Heart right ventricle (tissue), 16 donors: ENCODE results near the gene STAT4. TPM values are rescaled to one million over a fixed set of nuclear protein-coding genes. Genes with fewer than 3 reads are reported as not detected.

Experiments
- ATAC-seq, 8 donors: fragments of 200-7000 bp; cut with Tn5 transposase; one replicate each; pipeline ENCODE4 v1.9.1; 2020; ENCODE audit warnings: mild to moderate bottlenecking in 8 of 8, moderate library complexity in 8 of 8, moderate number of reproducible peaks in 1 of 8
- DNase-seq, 2 donors: peaks; one replicate each; pipeline ENCODE4 v3.0.0-alpha.2; 2020
- H3K27ac ChIP-seq, 10 donors: fragments of 200-600 bp; sonication (generic) in 2 of 10; one replicate each; pipeline versions ENCODE4 v1.5.0 to v1.8.0; 2020 to 2022; ENCODE audit warnings: mild to moderate bottlenecking in 3 of 10
- H3K27me3 ChIP-seq, 7 donors: fragments of 200-600 bp; one replicate each; pipeline ENCODE4 v1.8.0; 2021 to 2022; ENCODE audit warnings: mild to moderate bottlenecking in 2 of 7
- H3K36me3 ChIP-seq, 9 donors: fragments of 200-600 bp; sonication (generic) in 1 of 9; one replicate each; pipeline versions ENCODE4 v1.5.0 to v1.8.0; 2020 to 2022; ENCODE audit warnings: mild to moderate bottlenecking in 2 of 9
- H3K4me1 ChIP-seq, 9 donors: fragments of 200-600 bp; sonication (generic) in 1 of 9; one replicate each; pipeline versions ENCODE4 v1.5.0 to v1.8.0; 2020 to 2022; ENCODE audit warnings: mild to moderate bottlenecking in 4 of 9
- H3K4me3 ChIP-seq, 10 donors: fragments of 200-600 bp; sonication (generic) in 2 of 10; one replicate each; pipeline versions ENCODE4 v1.5.0 to v1.8.0; 2020 to 2022; ENCODE audit warnings: mild to moderate bottlenecking in 7 of 10, moderate library complexity in 2 of 10
- H3K9me3 ChIP-seq, 11 donors: fragments of 200-600 bp in 10 of 11; sonication (generic) in 2 of 11; one replicate each; pipeline versions ENCODE4 v1.5.0 to v1.8.0; 2013 to 2022; ENCODE audit warnings: mild to moderate bottlenecking in 2 of 11, control low read depth in 1 of 11, moderate library complexity in 1 of 11
- WGBS, 2 donors: extraction: QIAGEN DNeasy Blood & Tissue Kit; methylation state at CpG; one replicate each; pipeline ENCODE4 v1.1.7; 2013; ENCODE audit warnings: inconsistent platforms in 1 of 2; 5-methylcytosine and 5-hydroxymethylcytosine counted together
- intact Hi-C, 10 donors: fragments of 100-400 bp; cut with DNase I; formaldehyde crosslinking; loops; one replicate each; pipeline versions ENCODE4 v1.11.1 to v1.14.2; 2022
- polyA plus RNA-seq, 2 donors: library from polyadenylated mRNA; stranded (reverse); fragments of 200-250 nt; gene quantifications; one replicate each; pipeline ENCODE4 v1.2.3, GENCODE V29; 2013
- total RNA-seq, 10 donors: library from RNA; stranded (reverse); fragmentation: NEBNext Ultra II Directional in 3 of 10; extraction: Animal tissue kit (Norgen Biotek cat#: 25700) in 3 of 10; gene quantifications; one replicate each; pipeline versions ENCODE4 v1.2.1 to v1.2.4, GENCODE V29; 2021 to 2023
- TF ChIP-seq, protein P1 (sequence below), 9 donors: fragments of 200-600 bp; sonication (generic) in 2 of 9; IDR thresholded peaks; one replicate each; pipeline versions ENCODE4 v1.5.0 to v1.8.0; 2021 to 2022; ENCODE audit warnings: antibody characterized with exemption in 9 of 9, mild to moderate bottlenecking in 5 of 9, moderate library complexity in 1 of 9
- donor health status: Arrhythmogenic right ventricular cardiomyopathy.
- donor health status: ischemic (EF 13 %, LVEDD 7.1; RV severe dilation, severe dysfunction).
- donor health status: healthy with polysubstance abuse.
- donor health status: DM: no; HTN: yes; CAD: no.
- donor health status: DM: no; HTN: no; CAD: no.
- donor health status: ischemic (EF 25% LVEDD 6.9; RV normal size, moderate dysfunction).
- donor health status: ischemic (EF 25% LVEDD 5.7; RV mildly dilated, moderate dysfunction).
- donor health status: healthy.
- donor health status: DM: yes; HTN: yes; CAD: no.
- donor health status: Ischemic cardiomyopathy.
- donor health status: ischemic (EF 35%, LVEDD 5.7; RV mildly dilated, moderate dysfunction).
- donor health status: nonischemic (EF 11% LVEDD 7.7; RV severe dilation, severe dysfunction).
- donor health status: DM: yes; HTN: yes; CAD: no.
- donor health status: PGD.
- donor health status: ischemic (EF 29% LVEDD 5.4; RV normal size, mild dysfunction).
- donor health status: nonischemic (EF 23%, LVEDD 6.1; RV moderate dilation, normal function).

Gene STAT4
- total and polyA plus RNA-seq, 12 donors: 0.52 to 9.4 (median 2.2) TPM

DNA sequence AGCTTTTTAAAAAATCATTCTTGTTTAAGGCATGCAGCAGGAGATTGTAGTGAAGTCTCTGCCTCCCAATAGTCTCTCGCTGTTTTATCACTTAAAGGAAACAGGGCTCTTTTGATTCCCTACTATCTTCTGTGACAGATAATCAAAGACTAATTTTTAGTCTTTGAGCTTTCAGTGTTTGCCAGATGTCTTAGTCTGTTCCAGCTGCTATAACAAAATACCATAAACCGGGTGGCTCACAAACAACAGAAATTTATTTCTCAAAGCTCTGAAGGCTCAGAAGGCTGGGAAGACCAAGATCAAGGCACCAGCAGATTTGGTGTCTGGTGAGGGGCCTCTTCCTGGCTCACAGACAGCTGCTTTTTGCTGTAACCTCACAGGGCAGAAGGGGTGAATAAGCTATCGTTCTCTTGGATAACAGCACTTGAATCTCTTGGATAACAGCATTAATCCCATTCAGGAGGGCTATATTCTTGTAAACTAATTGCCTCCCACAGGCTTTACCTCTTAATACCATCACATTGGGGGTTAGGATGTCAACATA lies 37.8 kb upstream of the STAT4 start:
- intact Hi-C loops: no loop called here
- ATAC-seq (no peak), DNase-seq (no peak)
- 76 to 78% methylated on average over 3 of the region's 3 CpGs for WGBS, 2 donors
- Histone ChIP-seq H3K36me3 (no peaks in the 10 kb centered on the region), H3K4me3 (no peak overlapping the region), H3K27ac (no peak overlapping the region), H3K9me3 (peaks cover 0 to 4% (median 0%) of the 10 kb centered on the region in 11 donors), H3K27me3 (no peaks in the 10 kb centered on the region), H3K4me1 (peaks cover 0 to 7% (median 0%) of the 10 kb centered on the region in 9 donors)
- TF ChIP-seq, protein P1, sequence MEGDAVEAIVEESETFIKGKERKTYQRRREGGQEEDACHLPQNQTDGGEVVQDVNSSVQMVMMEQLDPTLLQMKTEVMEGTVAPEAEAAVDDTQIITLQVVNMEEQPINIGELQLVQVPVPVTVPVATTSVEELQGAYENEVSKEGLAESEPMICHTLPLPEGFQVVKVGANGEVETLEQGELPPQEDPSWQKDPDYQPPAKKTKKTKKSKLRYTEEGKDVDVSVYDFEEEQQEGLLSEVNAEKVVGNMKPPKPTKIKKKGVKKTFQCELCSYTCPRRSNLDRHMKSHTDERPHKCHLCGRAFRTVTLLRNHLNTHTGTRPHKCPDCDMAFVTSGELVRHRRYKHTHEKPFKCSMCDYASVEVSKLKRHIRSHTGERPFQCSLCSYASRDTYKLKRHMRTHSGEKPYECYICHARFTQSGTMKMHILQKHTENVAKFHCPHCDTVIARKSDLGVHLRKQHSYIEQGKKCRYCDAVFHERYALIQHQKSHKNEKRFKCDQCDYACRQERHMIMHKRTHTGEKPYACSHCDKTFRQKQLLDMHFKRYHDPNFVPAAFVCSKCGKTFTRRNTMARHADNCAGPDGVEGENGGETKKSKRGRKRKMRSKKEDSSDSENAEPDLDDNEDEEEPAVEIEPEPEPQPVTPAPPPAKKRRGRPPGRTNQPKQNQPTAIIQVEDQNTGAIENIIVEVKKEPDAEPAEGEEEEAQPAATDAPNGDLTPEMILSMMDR (IDR thresholded peaks at IDR 0.05): no peak

DNA sequence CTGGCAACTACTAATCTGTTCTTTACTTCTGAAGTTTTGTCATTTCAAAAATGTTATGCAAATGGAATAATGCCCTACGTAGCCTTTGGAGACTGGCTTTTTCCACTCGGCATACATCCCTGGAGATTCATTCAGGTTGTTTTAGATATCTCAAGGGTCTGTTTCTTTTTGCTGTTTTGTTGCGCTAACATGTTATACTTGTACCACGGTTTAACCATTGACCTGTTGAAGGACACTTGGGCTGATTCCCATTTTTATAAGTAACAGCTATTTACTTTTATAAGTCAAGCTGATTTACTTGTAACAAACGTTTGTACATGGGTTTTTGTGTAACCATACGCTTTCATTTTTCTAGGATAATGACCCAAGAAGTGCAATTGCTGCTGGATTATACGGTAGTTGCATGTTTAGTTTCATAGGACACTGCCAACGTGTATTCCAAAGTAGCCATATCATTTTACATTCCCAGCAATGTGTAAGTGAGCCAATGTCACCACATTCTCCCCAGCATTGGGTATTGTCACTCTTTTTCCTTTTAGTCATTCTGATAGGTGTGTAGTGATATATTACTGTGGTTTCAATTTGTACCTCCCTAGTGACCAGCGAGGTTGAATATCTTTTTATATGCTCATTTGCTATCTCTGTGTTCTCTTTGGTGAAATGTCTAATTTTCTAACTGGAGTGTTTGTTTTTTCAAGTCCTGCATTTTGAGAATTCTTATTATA lies 36.5 kb upstream of the STAT4 start:
- H3K27ac ChIP-seq: no peak overlapping the region
- no peaks in the 10 kb centered on the region for H3K36me3 ChIP-seq
- WGBS, 2 donors: 68 to 78% methylated on average over 9 of the region's 9 CpGs
- intact Hi-C loops: no loop called here
- no peak for ATAC-seq
- H3K4me3 ChIP-seq: no peak overlapping the region
- TF ChIP-seq, protein P1 (IDR thresholded peaks at IDR 0.05): no peak
- no peak for DNase-seq
- H3K9me3 ChIP-seq: peaks cover 0 to 4% (median 0%) of the 10 kb centered on the region in 11 donors
- H3K4me1 ChIP-seq: peaks cover 0 to 3% (median 0%) of the 10 kb centered on the region in 9 donors
- no peaks in the 10 kb centered on the region for H3K27me3 ChIP-seq

DNA sequence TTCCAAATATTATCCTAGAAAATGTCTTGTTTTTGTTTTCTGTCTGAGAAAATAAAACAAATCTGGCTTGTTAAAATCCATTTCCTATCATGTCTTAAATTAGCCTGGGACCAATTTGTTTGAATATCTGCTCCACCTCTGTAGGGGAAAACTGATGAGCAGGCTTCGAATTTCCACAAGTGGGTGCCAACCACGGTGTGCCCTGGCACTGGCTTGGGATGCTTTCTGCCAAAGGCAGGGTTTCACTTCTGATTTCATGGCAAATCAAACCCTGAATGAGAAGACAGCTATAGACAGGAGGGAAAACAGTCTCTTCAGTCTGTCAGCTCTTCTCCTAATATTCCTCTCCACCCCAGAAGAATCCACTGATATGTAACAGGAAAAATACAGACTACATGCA lies 33.7 kb upstream of the STAT4 start:
- intact Hi-C loops: no loop called here
- TF ChIP-seq, protein P1 (IDR thresholded peaks at IDR 0.05): no peak
- no peaks in the 10 kb centered on the region for H3K27me3 ChIP-seq
- DNase-seq (no peak), ATAC-seq (no peak)
- no peak overlapping the region for H3K27ac ChIP-seq
- no peak overlapping the region for H3K4me3 ChIP-seq
- H3K4me1 ChIP-seq: peaks cover 0 to 14% (median 0%) of the 10 kb centered on the region in 9 donors
- no peaks in the 10 kb centered on the region for H3K36me3 ChIP-seq
- WGBS, 2 donors: 56 to 68% methylated on average over 2 of the region's 2 CpGs
- H3K9me3 ChIP-seq: no peaks in the 10 kb centered on the region

DNA sequence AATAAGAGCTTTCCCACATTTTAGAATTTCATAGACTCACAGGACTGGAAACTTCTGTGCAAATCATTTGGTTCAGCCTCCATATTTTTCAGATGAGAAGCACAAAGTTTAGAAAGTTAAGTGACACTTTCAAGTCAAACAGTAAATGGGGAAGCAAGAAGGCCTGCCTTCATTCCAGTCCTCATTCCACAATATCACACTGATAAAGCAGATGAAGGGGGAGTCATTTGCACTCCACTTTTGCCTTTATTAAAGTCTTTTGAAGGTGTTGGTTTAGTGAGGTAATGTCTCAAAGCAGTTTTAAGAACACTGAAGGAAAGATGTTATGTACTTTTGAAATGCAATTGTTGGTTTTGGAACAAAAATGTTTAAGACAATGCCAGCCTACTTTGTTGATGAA lies 32.7 kb upstream of the STAT4 start:
- Histone ChIP-seq H3K9me3 (no peaks in the 10 kb centered on the region), H3K4me1 (peaks cover 0 to 20% (median 0%) of the 10 kb centered on the region in 9 donors), H3K4me3 (no peak overlapping the region), H3K27me3 (no peaks in the 10 kb centered on the region), H3K36me3 (no peaks in the 10 kb centered on the region), H3K27ac (no peak overlapping the region)
- ATAC-seq (no peak), DNase-seq (no peak)
- TF ChIP-seq, protein P1 (IDR thresholded peaks at IDR 0.05): no peak
- intact Hi-C loops: no loop called here
